Stimulated activated CD8-positive, alpha-beta memory T cell treated with anti-CD3 and anti-CD28 coated beads, Interleukin-15, amount 100 ng/mL, for 1 hour (primary cell): Measurements from ENCODE around the gene ZCRB1.
"Not testable (repeated sequence)": the region's sequence is repeated elsewhere in the genome, so short reads cannot be mapped to it uniquely, and the experiment has no call there.

Source experiments
- DNase-seq: peaks from one replicate; pipeline ENCODE4 v3.0.0-alpha.2; 2020; ENCODE audit warnings: low read depth

Gene ZCRB1, protein sequence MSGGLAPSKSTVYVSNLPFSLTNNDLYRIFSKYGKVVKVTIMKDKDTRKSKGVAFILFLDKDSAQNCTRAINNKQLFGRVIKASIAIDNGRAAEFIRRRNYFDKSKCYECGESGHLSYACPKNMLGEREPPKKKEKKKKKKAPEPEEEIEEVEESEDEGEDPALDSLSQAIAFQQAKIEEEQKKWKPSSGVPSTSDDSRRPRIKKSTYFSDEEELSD

GRCh38 chr12:42325653-42326474 is at the start of gene ZCRB1, which contains the start of gene PPHLN1:
TSS of gene ZCRB1 (minus strand) at chr12:42326094. CDS start at chr12:42324102, 1,992 bp downstream.
TSS of gene PPHLN1 (plus strand) at chr12:42326167. CDS start at chr12:42335903, 9,736 bp downstream.
- DNase-seq, result peak; percentile 52

DNA sequence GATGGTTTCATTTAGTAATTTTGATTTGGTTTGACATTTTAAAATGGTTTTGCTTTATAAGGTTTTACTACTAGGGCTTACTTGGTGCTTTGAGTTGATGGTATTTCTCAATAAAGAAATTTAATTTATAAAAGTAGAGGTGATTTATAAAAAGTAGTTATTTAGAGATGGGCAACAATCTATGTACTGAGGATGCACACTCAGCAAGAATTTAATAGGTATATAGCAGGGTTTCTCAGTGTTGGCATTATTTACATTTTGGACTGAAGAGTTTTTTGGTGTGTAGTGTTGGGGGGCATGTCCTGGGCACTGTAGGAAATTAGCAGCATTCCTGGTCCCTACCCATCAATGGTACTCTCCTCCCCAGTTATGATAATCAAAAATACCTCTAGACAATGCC is 47.8 kb upstream of the ZCRB1 start:
- no peak for DNase-seq

GRCh38 chr12:42372154-42372791 is 46.4 kb upstream of the ZCRB1 start:
- DNase-seq, result no peak

- no peak for DNase-seq
Measured at GRCh38 chr12:42370013-42370412, 44.1 kb upstream of the ZCRB1 start.

- DNase-seq, result no peak
Measured at GRCh38 chr12:42365486-42365885, 39.6 kb upstream of the ZCRB1 start.

DNA sequence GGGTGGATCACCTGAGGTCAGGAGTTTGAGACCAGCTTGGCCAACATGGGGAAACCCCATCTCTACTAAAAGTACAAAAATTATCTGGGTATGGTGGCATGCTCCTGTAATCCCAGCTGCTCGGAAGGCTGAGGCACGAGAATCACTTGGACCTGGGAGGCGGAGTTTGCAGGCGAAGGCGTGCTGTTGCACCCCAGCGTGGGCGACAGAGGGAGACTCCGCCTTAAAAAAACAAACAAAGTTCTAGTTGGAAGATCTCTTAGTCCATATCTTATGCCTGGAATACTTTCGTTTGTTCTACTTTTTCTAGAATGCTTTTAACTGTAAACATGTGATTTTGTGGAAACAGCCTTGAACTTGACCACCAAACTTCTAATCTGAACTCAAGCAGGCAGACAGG is 38.8 kb upstream of the ZCRB1 start:
- no peak for DNase-seq

DNA sequence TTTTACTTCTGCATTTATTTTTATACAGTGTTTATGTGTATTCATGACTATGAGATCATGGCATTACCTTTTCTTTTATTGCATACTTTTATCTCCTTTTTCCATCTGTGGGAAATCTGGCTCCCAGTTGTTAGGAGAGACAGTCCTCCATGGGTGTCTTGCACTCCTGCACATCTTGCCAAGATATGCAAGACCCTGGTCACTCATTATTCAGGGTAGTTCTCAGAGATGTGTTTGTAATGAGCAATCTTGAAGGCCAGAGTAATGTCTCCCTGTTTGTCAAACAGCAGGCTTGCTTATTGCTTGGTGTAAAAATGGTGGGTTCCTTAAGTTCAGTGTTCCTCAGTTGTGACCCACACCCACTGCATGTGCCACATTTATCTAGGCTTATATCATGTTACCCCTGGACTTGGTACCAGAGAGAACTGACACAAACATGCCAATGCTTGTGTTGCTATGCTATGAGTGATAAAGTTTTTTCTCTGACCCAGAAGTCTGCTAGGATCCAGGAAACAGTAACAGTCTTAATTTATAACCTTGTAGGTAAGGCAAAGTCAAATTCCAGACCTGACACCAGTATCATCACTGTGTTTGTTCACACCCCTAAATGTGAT is 36.9 kb upstream of the ZCRB1 start:
- no peak for DNase-seq

GRCh38 chr12:42361909-42362646 is 36.2 kb upstream of the ZCRB1 start:
- no peak for DNase-seq

- no peak for DNase-seq
Measured at GRCh38 chr12:42360747-42361403, 35.0 kb upstream of the ZCRB1 start.

GRCh38 chr12:42356344-42356743 is 30.4 kb upstream of the ZCRB1 start:
- no peak for DNase-seq

DNA sequence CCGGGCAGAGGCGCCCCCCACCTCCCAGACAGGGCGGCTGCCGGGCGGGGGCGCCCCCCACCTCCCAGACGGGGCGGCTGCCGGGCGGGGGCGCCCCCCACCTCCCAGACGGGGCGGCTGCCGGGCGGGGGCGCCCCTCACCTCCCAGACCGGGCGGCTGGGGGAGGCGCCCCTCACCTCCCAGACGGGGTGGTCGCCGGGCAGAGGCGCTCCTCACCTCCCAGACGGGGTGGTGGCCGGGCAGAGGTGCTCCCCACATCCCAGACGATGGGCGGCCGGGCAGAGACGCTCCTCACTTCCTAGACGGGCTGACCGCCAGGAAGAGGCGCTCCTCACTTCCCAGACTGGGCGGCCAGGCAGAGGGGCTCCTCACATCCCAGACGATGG is 24.1 kb upstream of the ZCRB1 start:
- not testable (repeated sequence) for DNase-seq

DNA sequence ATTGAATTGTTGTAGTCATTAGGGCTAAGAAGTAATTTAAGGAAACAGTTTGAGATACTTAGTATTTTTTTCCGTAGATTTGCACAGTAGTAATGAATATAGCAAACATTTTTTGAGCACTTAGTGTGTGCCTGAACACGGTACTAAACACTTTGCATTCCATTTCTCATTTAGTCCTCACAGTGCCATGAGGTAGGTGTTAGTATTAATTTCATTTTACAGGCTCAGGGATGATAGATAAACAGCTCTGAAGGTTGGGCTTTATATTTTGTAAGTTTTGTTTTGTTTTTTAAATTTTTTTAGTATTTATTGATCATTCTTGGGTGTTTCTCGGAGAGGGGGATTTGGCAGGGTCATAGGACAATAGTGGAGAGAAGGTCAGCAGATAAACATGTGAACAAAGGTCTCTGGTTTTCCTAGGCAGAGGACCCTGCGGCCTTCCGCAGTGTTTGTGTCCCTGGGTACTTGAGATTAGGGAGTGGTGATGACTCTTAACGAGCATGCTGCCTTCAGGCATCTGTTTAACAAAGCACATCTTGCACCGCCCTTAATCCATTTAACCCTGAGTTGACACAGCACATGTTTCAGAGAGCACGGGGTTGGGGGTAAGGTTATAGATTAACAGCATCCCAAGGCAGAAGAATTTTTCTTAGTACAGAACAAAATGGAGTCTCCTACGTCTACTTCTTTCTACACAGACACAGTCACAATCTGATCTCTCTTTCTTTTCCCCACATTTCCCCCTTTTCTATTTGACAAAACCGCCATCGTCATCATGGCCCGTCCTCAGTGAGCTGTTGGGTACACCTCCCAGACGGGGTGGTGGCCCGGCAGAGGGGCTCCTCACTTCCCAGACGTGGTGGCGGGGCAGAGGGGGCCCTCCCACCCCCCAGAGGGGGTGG is 23.5 kb upstream of the ZCRB1 start:
- not testable (repeated sequence) for DNase-seq

- no peak for DNase-seq
Measured at GRCh38 chr12:42346403-42347002, 20.6 kb upstream of the ZCRB1 start.

GRCh38 chr12:42343721-42344120 is 17.8 kb upstream of the ZCRB1 start:
- DNase-seq, result no peak

- DNase-seq, result no peak
Measured at GRCh38 chr12:42342028-42342427, 16.1 kb upstream of the ZCRB1 start.

- no peak for DNase-seq
Measured at GRCh38 chr12:42338280-42338679, 12.4 kb upstream of the ZCRB1 start.

DNA sequence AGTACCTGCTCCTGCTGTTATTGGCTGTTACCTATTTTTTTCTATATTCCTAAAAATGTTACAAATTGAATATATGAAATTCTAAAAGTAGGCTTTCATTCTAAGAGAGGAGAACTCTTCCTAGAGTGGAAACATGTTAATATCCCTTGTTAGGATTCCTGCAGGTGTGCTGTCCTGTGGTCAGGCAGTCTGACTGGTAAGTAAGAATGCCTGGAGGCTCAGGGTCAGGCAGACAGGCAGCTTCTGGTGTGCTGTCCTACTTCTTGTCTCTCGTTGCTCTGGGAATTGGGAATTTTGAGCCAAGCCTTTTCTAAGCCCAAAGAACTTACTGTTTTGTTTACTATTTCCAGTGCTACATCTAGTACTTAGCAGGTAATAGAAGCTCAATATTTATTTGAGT is 10.4 kb upstream of the ZCRB1 start:
- DNase-seq, result no peak

- DNase-seq, result no peak
Measured at GRCh38 chr12:42332301-42333285, 6.7 kb upstream of the ZCRB1 start.

DNA sequence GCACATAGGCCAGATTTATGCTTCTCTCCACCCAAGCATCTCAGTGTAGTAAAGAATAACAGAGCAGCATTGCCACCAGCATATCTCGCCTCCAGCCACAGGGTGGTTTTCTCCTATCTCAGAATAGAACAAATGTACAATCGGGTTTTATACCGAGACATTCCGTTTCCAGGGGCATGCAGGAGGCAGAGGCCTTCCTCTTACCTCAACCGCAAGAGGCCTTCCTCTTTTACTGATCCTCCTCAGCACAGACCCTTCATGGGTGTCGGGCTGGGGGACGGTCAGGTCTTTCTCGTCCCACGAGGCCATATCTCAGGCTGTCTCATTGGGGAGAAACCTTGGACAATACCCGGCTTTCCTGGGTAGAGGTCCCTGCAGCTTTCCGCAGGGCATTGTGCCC is 4.2 kb upstream of the ZCRB1 start:
- DNase-seq, result not testable (repeated sequence)
